Ishikawa (cell line): ENCODE results near the gene DAGLA.

Experiments used
- EGR1 ChIP-seq: IDR thresholded peaks from 2 replicates; pipeline ENCODE4 v1.6.1; 2012
- FOXM1 ChIP-seq: IDR thresholded peaks from 2 replicates; pipeline ENCODE4 v1.6.1; 2012; ENCODE audit warnings: low read depth, borderline replicate concordance

DNA sequence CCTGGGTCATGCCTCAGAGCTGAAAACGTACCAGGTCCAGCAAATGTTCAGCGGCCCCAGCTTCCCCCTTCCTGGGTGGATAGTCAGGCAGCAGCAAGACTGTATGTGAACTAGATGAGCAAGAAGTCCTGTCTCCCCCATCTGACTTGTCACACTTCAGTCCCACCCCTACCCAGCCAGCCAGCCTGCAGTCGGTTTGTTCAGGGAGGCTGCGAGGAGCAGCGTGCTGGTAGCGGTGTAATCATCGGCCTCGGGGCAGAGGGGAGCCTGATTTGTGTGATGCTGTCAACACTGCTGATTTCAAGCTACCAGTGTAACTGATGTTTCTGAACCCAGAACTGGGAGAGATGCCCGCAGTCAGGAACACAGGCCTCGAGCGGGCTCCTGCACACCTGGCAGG lies 102.7 kb downstream of the DAGLA start:
- no peak for TF ChIP-seq EGR1
- TF ChIP-seq FOXM1: no peak
